Measurements from ENCODE around the gene UCN.
"Not testable (repeated sequence)": the region's sequence is repeated elsewhere in the genome, so short reads cannot be mapped to it uniquely, and the experiment has no call there.

The UCN gene

DNA sequence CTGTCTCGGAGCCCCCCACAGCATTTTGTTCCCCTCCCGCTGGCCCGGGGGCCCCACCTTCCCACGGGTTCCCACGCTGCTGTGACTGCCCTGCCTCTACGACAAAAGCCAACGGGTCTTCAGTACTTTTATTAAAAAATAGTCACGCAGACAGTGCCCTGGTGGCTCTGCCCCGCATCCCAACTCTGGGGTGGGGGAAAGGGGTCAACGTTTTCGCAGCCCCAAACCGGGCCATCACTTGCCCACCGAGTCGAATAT, 1.0 kb downstream of the UCN start:
- Mint-ChIP-seq H3K4me3 (peak overlapping the region; percentile 61 to 68), H3K9me3 (no peaks in the 10 kb centered on the region), H3K36me3 (ENCODE audit: insufficient read depth) (no peaks in the 10 kb centered on the region), H3K4me1 (ENCODE audit: low read depth in 2 of 2) (peaks cover 7 to 8% of the 10 kb centered on the region in 2 donors), H3K27ac (no peak overlapping the region), H3K27me3 (peaks cover 7 to 30% of the 10 kb centered on the region in 2 donors)
- no peak for ATAC-seq (replicated peaks)
- no peak for DNase-seq

DNA sequence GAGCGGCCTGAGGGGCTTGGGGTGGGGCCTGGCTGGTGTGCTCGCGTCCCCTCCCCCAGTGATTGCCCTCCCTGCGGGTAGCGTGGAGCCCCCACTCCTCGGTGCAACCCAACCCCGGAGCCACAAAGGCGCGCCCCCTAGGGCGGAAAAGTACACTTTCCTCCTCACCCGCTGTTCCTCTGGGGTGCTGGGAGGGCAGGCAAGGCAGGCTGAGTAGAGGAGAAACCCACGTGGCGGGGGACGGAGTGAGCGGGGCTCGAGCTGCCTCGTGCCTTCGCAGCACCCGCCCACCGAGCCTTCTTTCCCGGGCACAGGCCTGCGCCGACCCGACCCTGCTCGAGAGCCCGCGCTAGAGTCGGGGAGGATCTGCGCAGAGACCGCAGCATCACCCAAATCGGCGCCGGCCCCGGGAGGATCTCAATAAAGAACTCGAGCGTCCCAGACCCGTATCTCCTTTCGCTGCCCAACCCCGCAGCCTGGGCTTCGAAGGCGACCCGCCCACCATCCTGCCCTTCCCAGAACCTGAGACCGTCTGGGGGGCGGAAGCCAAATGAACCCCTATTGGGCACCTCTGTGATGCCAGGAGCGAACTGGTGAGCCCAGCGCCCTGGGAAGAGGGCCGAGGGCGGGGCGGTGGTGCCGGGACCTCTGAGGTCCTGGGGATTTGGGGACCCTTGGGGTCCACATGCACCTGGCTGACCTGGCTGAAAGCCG, 1.5 kb downstream of the UCN start:
- H3K27ac Mint-ChIP-seq = no peak overlapping the region
- peak in 1 of 3 experiments; percentile 19 for DNase-seq
- H3K4me1 Mint-ChIP-seq (ENCODE audit: low read depth in 2 of 2) = peaks cover 7 to 8% of the 10 kb centered on the region in 2 donors
- peak overlapping the region; percentile 61 to 68 for H3K4me3 Mint-ChIP-seq
- H3K36me3 Mint-ChIP-seq (ENCODE audit: insufficient read depth) = no peaks in the 10 kb centered on the region
- peak; percentile 64 for ATAC-seq (replicated peaks)
- H3K27me3 Mint-ChIP-seq = peaks cover 7 to 30% of the 10 kb centered on the region in 2 donors
- no peaks in the 10 kb centered on the region for H3K9me3 Mint-ChIP-seq

DNA sequence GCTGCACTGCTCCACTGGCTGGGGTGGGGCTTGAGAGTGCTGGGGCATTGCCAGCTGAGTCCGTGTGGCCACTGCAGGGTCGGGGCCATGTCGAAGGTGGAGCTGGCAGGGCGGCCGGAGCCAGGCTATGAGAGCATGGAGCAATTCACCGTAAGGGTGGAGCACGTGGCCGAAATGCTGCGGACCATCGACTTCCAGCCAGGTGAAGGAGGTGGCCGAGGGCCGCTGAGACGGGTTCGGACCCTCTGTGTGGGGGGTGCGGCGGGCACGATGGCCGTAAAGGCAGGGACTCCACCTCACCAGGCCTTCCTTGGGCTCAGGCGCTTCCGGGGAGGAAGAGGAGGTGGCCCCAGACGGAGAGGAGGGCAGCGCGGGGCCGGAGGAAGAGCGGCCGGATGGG, 2.1 kb downstream of the UCN start:
- peak; percentile 11 for ATAC-seq (replicated peaks)
- H3K4me3 Mint-ChIP-seq = peak overlapping the region; percentile 61 to 68

DNA sequence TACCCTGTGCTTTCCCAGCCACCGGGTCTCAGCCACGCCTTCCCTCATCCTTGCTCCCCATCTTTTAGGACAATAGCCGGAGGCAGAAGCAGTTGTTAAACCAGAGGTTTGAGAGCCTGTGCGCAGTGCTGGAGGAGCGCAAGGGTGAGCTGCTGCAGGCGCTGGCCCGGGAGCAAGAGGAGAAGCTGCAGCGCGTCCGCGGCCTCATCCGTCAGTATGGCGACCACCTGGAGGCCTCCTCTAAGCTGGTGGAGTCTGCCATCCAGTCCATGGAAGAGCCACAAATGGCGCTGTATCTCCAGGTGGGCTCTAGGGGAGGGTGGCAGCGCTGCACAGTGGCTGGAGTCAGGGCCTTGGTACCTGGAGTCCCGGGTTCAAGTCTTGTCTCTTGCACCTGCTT, 2.7 kb downstream of the UCN start:
- Mint-ChIP-seq H3K4me3 (peak overlapping the region in 1 of 2 donors; percentile 68), H3K4me1 (ENCODE audit: low read depth in 2 of 2) (peaks cover 7 to 8% of the 10 kb centered on the region in 2 donors), H3K27me3 (peaks cover 7 to 30% of the 10 kb centered on the region in 2 donors), H3K27ac (no peak overlapping the region), H3K36me3 (ENCODE audit: insufficient read depth) (no peaks in the 10 kb centered on the region), H3K9me3 (no peaks in the 10 kb centered on the region)
- ATAC-seq (replicated peaks) (no peak), DNase-seq (no peak)

More for the DNA sequence above, 2.1 kb downstream of the UCN start:
- peaks cover 7 to 8% of the 10 kb centered on the region in 2 donors for H3K4me1 Mint-ChIP-seq (ENCODE audit: low read depth in 2 of 2)
- peaks cover 7 to 30% of the 10 kb centered on the region in 2 donors for H3K27me3 Mint-ChIP-seq
- no peaks in the 10 kb centered on the region for H3K36me3 Mint-ChIP-seq (ENCODE audit: insufficient read depth)
- no peak for DNase-seq
- no peaks in the 10 kb centered on the region for H3K9me3 Mint-ChIP-seq
- H3K27ac Mint-ChIP-seq = no peak overlapping the region

DNA sequence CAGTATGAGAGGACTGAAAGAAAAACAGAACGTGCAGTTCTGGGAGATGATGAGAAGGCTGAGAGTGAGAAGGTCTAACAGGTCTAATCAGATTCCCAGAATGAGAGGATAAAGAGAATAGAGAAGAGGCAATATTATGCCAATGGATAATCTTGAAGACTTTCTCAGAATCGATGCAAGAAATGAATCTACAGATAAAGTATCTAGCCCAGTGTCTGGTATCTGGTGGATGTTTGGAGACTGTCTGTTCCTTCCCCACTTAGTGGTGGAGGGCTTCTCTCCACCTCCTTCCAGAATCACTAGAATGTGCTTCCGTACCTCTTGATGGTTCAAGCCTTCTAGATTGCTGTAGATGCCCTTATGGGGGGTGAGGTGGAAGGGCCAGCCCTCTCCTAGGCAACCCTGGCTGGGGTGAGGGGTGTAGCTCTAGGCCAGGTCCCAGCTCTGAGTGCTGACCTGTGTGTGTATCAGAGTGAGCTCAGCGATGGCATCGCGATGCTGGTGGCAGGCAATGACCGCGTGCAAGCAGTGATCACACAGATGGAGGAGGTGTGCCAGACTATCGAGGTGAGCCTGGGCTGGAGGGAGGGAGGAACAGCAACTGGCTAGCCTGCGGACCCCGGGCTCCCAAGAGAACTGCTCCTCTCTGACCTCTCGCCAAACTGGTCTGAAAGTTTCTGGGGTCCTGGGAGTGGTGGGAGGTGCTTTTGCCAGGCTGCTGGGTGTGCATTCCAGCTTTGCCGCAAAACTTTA, 3.6 kb downstream of the UCN start:
- Mint-ChIP-seq H3K36me3 (ENCODE audit: insufficient read depth) (no peaks in the 10 kb centered on the region), H3K27ac (no peak overlapping the region), H3K27me3 (peaks cover 8 to 30% of the 10 kb centered on the region in 2 donors), H3K4me1 (ENCODE audit: low read depth in 2 of 2) (peaks cover 7 to 8% of the 10 kb centered on the region in 2 donors), H3K9me3 (no peaks in the 10 kb centered on the region), H3K4me3 (no peak overlapping the region)
- ATAC-seq (replicated peaks) (no peak), DNase-seq (no peak)

DNA sequence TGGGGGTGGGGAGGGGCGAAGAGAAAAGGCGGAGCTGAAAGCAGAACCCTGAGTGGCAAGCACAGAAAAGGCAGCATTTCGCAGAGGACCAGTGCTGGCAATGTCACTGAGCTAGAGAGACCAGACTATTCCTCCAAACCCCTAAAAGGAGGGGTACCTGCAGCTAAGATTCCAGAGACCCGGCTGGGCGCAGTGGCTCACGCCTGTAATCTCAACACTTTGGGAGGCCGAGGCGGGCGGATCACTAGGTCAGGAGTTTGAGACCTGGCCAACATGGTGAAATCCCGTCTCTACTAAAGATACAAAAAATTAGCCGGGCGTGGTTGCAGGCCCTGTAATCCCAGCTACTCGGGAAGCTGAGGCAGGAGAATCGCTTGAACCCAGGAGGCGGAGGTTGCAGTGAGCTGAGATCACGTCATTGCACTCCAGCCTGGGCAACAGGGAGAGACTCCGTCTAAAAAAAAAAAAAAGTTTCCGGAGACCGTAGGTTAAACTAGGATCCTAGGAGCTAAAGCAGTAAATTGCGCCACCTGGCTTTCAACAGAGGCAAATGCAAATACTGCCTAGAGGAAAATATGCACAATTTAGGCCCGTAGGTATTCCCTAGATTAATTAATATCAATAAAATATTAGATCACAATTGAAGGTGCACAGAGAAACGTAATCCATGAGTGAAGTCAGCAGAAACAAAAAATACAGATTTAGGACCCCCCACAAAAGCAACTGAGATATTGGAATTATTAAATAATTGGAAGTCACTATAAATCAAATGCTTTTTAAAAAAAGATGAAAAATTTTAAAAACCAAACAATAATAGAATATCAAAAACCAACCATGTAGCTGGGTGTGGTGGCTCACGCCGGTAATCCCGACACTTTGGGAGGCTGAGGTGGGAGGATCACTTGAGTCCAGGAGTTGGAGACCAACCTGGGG, 4.9 kb downstream of the UCN start:
- ATAC-seq (replicated peaks) (peak; percentile 70), DNase-seq (peak; percentile 30 to 45 (median 35))
- Mint-ChIP-seq H3K4me3 (peak overlapping the region; percentile 29 to 61), H3K9me3 (no peaks in the 10 kb centered on the region), H3K27me3 (peaks cover 21 to 40% of the 10 kb centered on the region in 2 donors), H3K36me3 (ENCODE audit: insufficient read depth) (no peaks in the 10 kb centered on the region), H3K4me1 (ENCODE audit: low read depth in 2 of 2) (peaks cover 7 to 8% of the 10 kb centered on the region in 2 donors), H3K27ac (peak overlapping the region in 1 of 2 donors; percentile 8)

DNA sequence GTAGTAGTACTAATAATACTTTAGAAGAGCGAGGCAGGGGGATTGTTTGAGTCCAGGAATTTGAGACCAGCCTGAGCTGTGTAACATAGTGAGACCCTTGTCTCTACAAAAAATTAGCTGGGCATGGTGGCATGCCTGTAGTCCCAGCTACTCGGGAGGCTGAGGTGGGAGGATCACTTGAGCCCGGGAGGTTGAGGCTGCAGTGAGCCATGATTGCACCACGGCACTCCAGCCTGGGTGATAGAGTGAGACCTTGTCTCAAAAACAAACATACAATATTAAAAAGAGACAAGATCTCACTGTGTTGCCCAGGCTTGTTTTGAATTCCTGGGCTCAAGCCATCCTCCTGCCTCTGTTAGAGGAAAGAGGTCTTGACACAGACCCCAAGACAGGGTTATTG, 7.6 kb downstream of the UCN start:
- not testable (repeated sequence) for H3K4me1 Mint-ChIP-seq (ENCODE audit: low read depth in 2 of 2); H3K9me3 Mint-ChIP-seq; DNase-seq; H3K36me3 Mint-ChIP-seq (ENCODE audit: insufficient read depth); ATAC-seq (replicated peaks); H3K27ac Mint-ChIP-seq; H3K4me3 Mint-ChIP-seq
- peaks cover 26 to 45% of the 10 kb centered on the region in 2 donors for H3K27me3 Mint-ChIP-seq

DNA sequence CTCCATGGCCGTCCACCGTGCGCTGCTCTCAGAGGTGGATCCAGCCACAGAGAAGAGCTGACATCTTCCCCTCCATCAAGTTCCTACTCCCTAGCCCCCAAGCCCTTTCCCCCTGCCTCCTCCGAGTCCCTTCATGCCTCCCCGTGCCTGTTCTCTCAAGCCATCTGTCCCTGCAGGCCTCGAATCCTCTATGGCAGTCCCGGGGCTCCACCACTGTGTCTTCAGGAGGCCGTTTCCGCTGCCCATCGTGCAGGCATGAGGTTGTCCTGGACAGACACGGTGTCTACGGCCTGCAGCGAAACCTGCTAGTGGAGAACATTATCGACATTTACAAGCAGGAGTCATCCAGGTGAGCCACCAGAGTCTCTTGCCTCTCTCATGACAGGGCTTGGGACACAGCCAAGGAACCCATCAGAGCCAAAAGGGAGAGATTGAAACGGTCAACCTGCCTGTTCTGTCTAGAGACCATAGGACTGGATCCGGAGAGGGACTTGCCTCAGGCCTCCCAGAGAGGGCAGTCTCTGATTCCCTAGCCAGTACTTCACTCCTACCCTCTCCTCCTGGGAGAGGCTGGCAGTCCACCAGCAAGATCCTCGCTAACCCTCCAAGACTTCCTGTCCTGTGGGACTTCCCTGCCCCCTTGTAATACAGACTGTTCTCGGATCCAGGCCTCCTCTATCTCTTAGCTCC, 9.7 kb downstream of the UCN start:
- H3K36me3 Mint-ChIP-seq (ENCODE audit: insufficient read depth) = no peaks in the 10 kb centered on the region
- H3K4me1 Mint-ChIP-seq (ENCODE audit: low read depth in 2 of 2) = peaks cover 0 to 5% of the 10 kb centered on the region in 2 donors
- no peak overlapping the region for H3K4me3 Mint-ChIP-seq
- no peak overlapping the region for H3K27ac Mint-ChIP-seq
- no peak for ATAC-seq (replicated peaks)
- H3K27me3 Mint-ChIP-seq = peaks cover 26 to 37% of the 10 kb centered on the region in 2 donors
- no peaks in the 10 kb centered on the region for H3K9me3 Mint-ChIP-seq
- no peak for DNase-seq

DNA sequence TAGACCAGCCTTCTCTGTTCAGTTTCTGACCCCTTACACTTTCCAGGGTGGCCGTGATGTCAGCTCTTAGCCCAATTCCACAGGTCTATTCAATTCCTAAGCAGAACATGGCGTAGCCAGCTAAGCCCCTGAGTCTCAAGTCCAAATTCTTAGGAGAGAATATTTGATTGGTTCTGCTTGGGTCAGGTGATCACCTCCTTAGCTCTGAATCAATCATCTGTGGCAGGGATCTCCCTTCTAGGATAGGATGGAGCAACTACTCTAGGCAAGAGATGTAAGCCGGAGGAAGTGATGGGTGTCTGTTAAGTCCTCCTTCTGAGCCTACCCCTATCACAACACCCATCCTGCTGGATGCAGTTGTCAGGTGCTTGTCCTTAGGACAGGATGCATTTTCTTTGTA, 11.1 kb downstream of the UCN start:
- DNase-seq = no peak
- Mint-ChIP-seq H3K27me3 (peaks cover 32 to 39% of the 10 kb centered on the region in 2 donors), H3K36me3 (ENCODE audit: insufficient read depth) (no peaks in the 10 kb centered on the region), H3K4me3 (no peak overlapping the region), H3K27ac (no peak overlapping the region), H3K4me1 (ENCODE audit: low read depth in 2 of 2) (no peaks in the 10 kb centered on the region), H3K9me3 (no peaks in the 10 kb centered on the region)
- no peak for ATAC-seq (replicated peaks)

DNA sequence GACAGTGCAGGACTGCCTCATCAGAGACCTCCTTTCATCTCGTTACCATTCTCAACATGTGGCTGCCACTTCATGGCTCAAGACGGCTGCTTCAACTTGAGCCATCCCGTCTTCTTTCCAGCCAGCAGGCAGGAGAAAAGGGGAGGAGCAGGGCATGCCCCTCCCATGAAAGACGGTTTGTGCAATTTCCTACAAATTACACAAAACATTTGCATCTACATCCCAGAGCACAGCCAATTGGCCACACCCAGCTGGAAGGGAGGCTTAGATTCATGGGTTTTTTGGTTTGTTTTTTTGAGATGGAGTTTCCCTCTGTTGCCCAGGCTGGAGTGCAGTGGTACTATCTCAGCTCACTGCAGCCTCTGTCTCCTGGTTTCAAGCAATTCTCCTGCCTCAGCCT, 11.8 kb downstream of the UCN start:
- no peak overlapping the region for H3K27ac Mint-ChIP-seq

DNA sequence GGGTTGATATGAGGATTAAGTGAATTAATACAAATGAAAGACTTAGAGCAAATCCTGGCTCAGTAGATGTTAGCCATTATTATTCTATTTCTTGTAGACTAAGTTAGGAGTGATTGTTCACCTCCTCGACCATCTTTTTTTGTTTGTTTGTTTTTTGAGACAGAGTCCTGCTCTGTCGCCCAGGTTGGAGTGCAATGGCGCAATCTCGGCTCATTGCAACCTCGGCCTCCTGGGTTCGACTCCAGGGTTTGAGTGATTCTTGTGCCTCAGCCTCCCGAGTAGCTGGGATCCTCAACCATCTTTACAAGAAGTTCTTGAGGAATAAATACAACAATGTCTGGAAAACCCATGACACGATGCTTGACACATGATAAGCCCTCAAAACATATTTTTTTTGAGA, 13.3 kb downstream of the UCN start:
- Mint-ChIP-seq H3K4me1 (ENCODE audit: low read depth in 2 of 2) (no peaks in the 10 kb centered on the region), H3K4me3 (no peak overlapping the region), H3K27ac (no peak overlapping the region), H3K27me3 (peaks cover 39 to 49% of the 10 kb centered on the region in 2 donors), H3K36me3 (ENCODE audit: insufficient read depth) (no peaks in the 10 kb centered on the region), H3K9me3 (no peaks in the 10 kb centered on the region)
- DNase-seq = no peak
- ATAC-seq (replicated peaks) = no peak

More for the DNA sequence above, 11.8 kb downstream of the UCN start:
- no peak for DNase-seq
- Mint-ChIP-seq H3K4me1 (ENCODE audit: low read depth in 2 of 2) (no peaks in the 10 kb centered on the region), H3K9me3 (no peaks in the 10 kb centered on the region), H3K4me3 (no peak overlapping the region), H3K36me3 (ENCODE audit: insufficient read depth) (no peaks in the 10 kb centered on the region), H3K27me3 (peaks cover 37 to 46% of the 10 kb centered on the region in 2 donors)
- no peak for ATAC-seq (replicated peaks)

DNA sequence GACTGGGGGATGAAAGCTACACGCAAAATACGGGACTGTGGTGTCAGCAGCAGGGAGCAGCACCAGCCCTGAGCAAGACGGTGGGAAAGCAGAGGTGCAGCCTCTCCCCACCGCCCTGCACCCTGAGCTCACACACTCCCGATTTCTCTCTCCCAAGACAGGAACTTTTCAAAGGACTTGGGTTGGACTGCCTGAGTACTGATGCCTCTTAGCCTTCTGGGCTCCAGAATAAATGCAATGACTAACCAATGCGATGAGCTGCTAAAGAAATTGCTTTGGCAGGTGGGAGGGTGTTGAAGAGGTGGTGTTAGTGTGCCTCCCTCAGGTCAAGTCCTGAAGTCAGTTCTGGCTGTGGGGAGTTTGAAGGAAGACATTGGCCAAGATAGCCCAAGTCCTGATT, 16.4 kb downstream of the UCN start:
- H3K27me3 Mint-ChIP-seq = peaks cover 20 to 49% of the 10 kb centered on the region in 2 donors
- H3K4me3 Mint-ChIP-seq = no peak overlapping the region
- H3K9me3 Mint-ChIP-seq = no peaks in the 10 kb centered on the region
- H3K36me3 Mint-ChIP-seq (ENCODE audit: insufficient read depth) = no peaks in the 10 kb centered on the region
- ATAC-seq (replicated peaks) = no peak
- no peak for DNase-seq
- no peaks in the 10 kb centered on the region for H3K4me1 Mint-ChIP-seq (ENCODE audit: low read depth in 2 of 2)
- H3K27ac Mint-ChIP-seq = no peak overlapping the region

DNA sequence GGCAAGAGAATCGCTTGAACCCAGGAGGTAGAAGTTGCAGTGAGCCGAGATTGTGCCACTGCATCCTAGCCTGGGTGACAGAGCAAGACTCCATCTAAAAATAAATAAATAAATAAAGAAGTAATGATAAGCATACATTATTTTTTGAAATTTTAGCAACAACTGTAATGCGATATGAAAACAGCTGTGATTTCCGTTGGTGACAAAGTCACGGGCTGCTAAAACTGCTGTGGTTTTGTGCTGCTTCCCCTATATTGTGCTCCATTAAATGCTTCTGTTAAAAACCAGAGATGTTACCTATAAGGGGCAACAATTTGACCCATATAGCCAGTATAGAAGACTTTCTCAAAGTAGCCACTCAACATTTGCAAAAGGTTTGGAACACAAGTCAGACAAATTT, 17.7 kb downstream of the UCN start:
- no peak overlapping the region for H3K27ac Mint-ChIP-seq
- ATAC-seq (replicated peaks) (no peak), DNase-seq (no peak)
- no peaks in the 10 kb centered on the region for H3K9me3 Mint-ChIP-seq
- H3K36me3 Mint-ChIP-seq (ENCODE audit: insufficient read depth) = no peaks in the 10 kb centered on the region
- no peaks in the 10 kb centered on the region for H3K4me1 Mint-ChIP-seq (ENCODE audit: low read depth in 2 of 2)
- no peak overlapping the region for H3K4me3 Mint-ChIP-seq
- peaks cover 25 to 42% of the 10 kb centered on the region in 2 donors for H3K27me3 Mint-ChIP-seq
